Fibroblast of villous mesenchyme (primary cell): Measurements from ENCODE around the gene RNF141. TPM values are rescaled to one million over a fixed set of nuclear protein-coding genes. Genes with fewer than 3 reads are reported as not detected.

Source experiments
- DNase-seq: peaks from one replicate; pipeline ENCODE4 v3.0.0-alpha.2; 2010; ENCODE audit warnings: low read depth
- H3K4me3 ChIP-seq: 2 replicates; pipeline ENCODE4 v1.5.1; 2011; ENCODE audit warnings: low read depth, mild to moderate bottlenecking, low read length
- CTCF ChIP-seq: IDR thresholded peaks from 2 replicates; pipeline ENCODE4 v1.5.1; 2012; ENCODE audit warnings: low read depth, mild to moderate bottlenecking, low read length; ENCODE audit not compliant: insufficient read depth
- total RNA-seq: library from RNA; depleted of rRNA; stranded (reverse); fragments of >200 nt; gene quantifications from 2 replicates; pipeline ENCODE4 v1.2.3, GENCODE V29; 2012

RNF141 gene
- total RNA-seq, 1 donor: 31.1 TPM

DNA sequence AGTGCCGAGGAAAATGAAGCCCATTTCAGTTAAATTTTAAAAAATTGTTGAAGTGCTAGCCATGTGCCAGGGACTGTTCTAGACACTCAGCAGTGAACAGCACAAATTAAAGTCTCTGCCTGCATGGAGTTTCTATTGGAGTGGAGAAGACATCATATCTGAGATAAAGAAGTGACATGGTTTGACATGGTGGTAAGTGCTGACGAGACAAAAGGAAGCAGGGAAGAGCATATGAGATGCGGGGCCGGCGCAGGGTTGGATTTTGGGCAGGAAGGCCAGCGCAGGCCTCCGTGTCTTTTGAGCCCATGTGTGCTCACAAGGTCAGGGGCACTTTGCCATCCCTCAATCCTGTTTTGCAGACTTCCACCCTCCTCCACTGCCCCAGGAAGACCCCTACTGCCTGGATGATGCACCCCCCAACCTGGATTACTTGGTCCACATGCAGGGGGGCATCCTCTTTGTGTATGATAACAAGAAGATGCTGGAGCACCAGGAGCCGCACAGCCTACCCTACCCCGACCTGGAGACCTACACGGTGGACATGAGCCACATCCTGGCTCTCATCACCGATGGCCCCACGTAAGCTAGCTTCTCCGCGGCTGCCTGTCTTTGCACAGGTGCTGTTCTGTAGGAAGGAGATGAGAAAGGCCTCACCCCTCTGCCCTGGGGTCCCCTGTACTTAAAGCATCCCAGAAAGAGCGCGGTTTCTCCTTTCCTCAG is 56.4 kb downstream of the RNF141 start:
- no peak for TF ChIP-seq CTCF
- no peak overlapping the region for H3K4me3 ChIP-seq
- no peak for DNase-seq

DNA sequence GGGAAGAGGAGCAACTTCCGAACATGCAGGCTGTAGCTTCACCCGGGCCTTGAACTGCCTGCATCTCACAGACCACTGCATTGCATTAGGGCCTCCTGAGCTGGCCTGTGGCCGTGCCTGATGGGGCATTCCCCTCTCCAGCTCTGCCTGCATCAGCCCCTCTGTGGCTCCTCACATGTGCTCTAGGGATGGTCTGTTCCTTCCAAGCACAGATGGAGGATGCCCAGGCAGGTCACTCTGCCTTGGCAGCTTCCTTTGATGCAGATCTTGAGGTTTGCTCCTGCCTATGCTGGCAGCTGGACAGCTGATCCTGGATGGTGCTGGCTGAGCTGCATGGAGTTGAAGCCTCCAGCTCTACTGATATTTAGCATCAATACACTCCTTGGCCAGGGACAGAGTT is 57.4 kb downstream of the RNF141 start:
- H3K4me3 ChIP-seq: no peak overlapping the region
- no peak for DNase-seq
- TF ChIP-seq CTCF: no peak

- H3K4me3 ChIP-seq: no peak overlapping the region
- DNase-seq: no peak
- TF ChIP-seq CTCF: no peak
Measured at GRCh38 chr11:10483174-10483573, 57.8 kb downstream of the RNF141 start.

- H3K4me3 ChIP-seq: no peak overlapping the region
- no peak for DNase-seq
- TF ChIP-seq CTCF: no peak
Measured at GRCh38 chr11:10481560-10482349, 59.2 kb downstream of the RNF141 start.

- no peak overlapping the region for H3K4me3 ChIP-seq
- no peak for DNase-seq
- no peak for TF ChIP-seq CTCF
Measured at GRCh38 chr11:10480760-10481159, 60.2 kb downstream of the RNF141 start.

DNA sequence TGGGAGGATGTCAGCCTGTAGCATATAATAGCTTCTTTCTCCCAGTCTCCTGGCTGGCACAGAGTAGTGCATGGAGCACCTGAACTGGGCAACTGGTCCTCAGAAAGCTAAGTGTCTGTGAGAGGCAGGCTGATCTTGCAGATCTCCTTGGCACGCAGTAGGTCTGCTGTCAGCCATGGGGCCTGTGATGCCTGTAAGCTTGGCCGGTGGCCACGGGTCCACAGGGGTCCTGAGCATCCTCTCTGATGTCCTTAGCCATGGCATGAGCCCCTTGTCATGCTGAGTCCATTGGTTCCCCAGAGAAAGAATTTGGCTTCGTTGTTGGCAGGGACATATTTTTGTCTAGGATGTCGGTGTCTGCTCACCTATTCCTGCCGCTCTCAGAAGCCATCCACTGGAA is 61.0 kb downstream of the RNF141 start:
- no peak for TF ChIP-seq CTCF
- H3K4me3 ChIP-seq: no peak overlapping the region
- DNase-seq: no peak
